HEK293 (cell line): Measurements from ENCODE around the gene SRSF2.

Source experiments
- CTCF ChIA-PET: fragments of 350-600 bp; formaldehyde crosslinking; extraction: SDS; loops from one replicate; lab custom pipeline; 2021; ENCODE audit warnings: antibody characterized with exemption; lab: Yijun Ruan, JAX
- POLR2A ChIA-PET: fragments of 300-600 bp; formaldehyde crosslinking; extraction: SDS; loops from one replicate; lab custom pipeline; 2020; ENCODE audit warnings: antibody characterized with exemption, inconsistent platforms; lab: Yijun Ruan, JAX
- H3K27ac ChIP-seq: fragments of 200-500 bp; sonication (Bioruptor generic); 2 replicates; pipeline ENCODE4 v1.5.1; 2014; ENCODE audit warnings: low read depth, low read length, control low read depth, inconsistent platforms; ENCODE audit errors: extremely low read depth
- H3K36me3 ChIP-seq, 2 experiments: fragments of 200-500 bp in 1 of 2; sonication (Bioruptor generic) in 1 of 2; 1 replicate in 1 of 2; 2 replicates in 1 of 2; pipeline ENCODE4 v1.5.1; 2014 to 2017; ENCODE audit warnings: inconsistent platforms in 2 of 2, low read length in 2 of 2; ENCODE audit not compliant: control insufficient read depth in 2 of 2, insufficient read depth in 1 of 2
- H3K4me1 ChIP-seq: fragments of 200-500 bp; sonication (Bioruptor generic); 2 replicates; pipeline ENCODE4 v1.5.1; 2014; ENCODE audit warnings: mild to moderate bottlenecking, low read length, inconsistent platforms; ENCODE audit not compliant: control insufficient read depth, insufficient read depth
- H3K4me3 ChIP-seq: 2 replicates; pipeline ENCODE4 v1.5.1; 2011; ENCODE audit warnings: low read depth, mild to moderate bottlenecking, control low read depth, low read length, moderate library complexity
- H3K9me3 ChIP-seq: fragments of 200-500 bp; sonication (Bioruptor generic); 2 replicates; pipeline ENCODE4 v1.5.1; 2014; ENCODE audit warnings: low read depth, low read length, inconsistent platforms; ENCODE audit not compliant: control insufficient read depth, insufficient read depth
- BCL11B ChIP-seq: fragments of 450-650 bp; formaldehyde crosslinking; IDR thresholded peaks from 2 replicates; pipeline ENCODE4 v1.5.1; 2016; ENCODE audit warnings: low read depth, missing biosample characterization, missing genetic modification characterization
- GFI1B ChIP-seq: fragments of 450-650 bp; formaldehyde crosslinking; IDR thresholded peaks from 2 replicates; pipeline ENCODE4 v1.5.1; 2016; ENCODE audit warnings: missing biosample characterization, missing genetic modification characterization
- GLI2 ChIP-seq: fragments of 450-650 bp; formaldehyde crosslinking; IDR thresholded peaks from 2 replicates; pipeline ENCODE4; 2017; ENCODE audit warnings: missing biosample characterization, missing genetic modification characterization, low read depth, borderline replicate concordance
- GLIS2 ChIP-seq: fragments of 450-650 bp; formaldehyde crosslinking; IDR thresholded peaks from 2 replicates; pipeline ENCODE4 v1.5.1; 2016; ENCODE audit warnings: missing biosample characterization, missing genetic modification characterization
- INSM2 ChIP-seq: fragments of 450-650 bp; formaldehyde crosslinking; IDR thresholded peaks from 2 replicates; pipeline ENCODE4 v1.5.1; 2016; ENCODE audit warnings: missing biosample characterization, missing genetic modification characterization
- SP2 ChIP-seq: fragments of 450-650 bp; formaldehyde crosslinking; IDR thresholded peaks from 2 replicates; pipeline ENCODE4 v1.5.1; 2016; ENCODE audit warnings: missing biosample characterization, missing genetic modification characterization
- SP7 ChIP-seq: fragments of 450-650 bp; formaldehyde crosslinking; IDR thresholded peaks from 2 replicates; pipeline ENCODE4 v1.5.1; 2016; ENCODE audit warnings: missing biosample characterization, missing genetic modification characterization
- WT1 ChIP-seq: fragments of 450-650 bp; formaldehyde crosslinking; IDR thresholded peaks from 2 replicates; pipeline ENCODE4 v1.5.1; 2016; ENCODE audit warnings: missing biosample characterization, missing genetic modification characterization
- ZBTB1 ChIP-seq: fragments of 450-650 bp; formaldehyde crosslinking; IDR thresholded peaks from 2 replicates; pipeline ENCODE4 v1.5.1; 2016; ENCODE audit warnings: missing biosample characterization, missing genetic modification characterization
- ZBTB44 ChIP-seq: fragments of 450-650 bp; IDR thresholded peaks from 2 replicates; pipeline ENCODE4 v1.5.1; 2018; ENCODE audit warnings: missing biosample characterization, mild to moderate bottlenecking, missing genetic modification characterization
- ZNF133 ChIP-seq: fragments of 450-650 bp; formaldehyde crosslinking; IDR thresholded peaks from 2 replicates; pipeline ENCODE4 v1.5.1; 2016; ENCODE audit warnings: missing biosample characterization, missing genetic modification characterization
- ZNF140 ChIP-seq: fragments of 450-650 bp; formaldehyde crosslinking; IDR thresholded peaks from 2 replicates; pipeline ENCODE4 v1.5.1; 2016; ENCODE audit warnings: missing biosample characterization, missing genetic modification characterization
- ZNF155 ChIP-seq: fragments of 450-650 bp; formaldehyde crosslinking; IDR thresholded peaks from 2 replicates; pipeline ENCODE4 v1.5.1; 2016; ENCODE audit warnings: missing biosample characterization, missing genetic modification characterization
- ZNF274 ChIP-seq, 2 experiments: fragments of 200-500 bp in 1 of 2; fragments of 450-650 bp in 1 of 2; sonication (Bioruptor generic) in 1 of 2; formaldehyde crosslinking in 1 of 2; IDR thresholded peaks; 2 replicates each; pipeline versions ENCODE4 v1.5.1 to v1.6.1; 2014 to 2016; ENCODE audit warnings: borderline replicate concordance in 1 of 2, inconsistent platforms in 1 of 2, low read length in 1 of 2, missing biosample characterization in 1 of 2, missing genetic modification characterization in 1 of 2
- ZNF280D ChIP-seq: fragments of 450-650 bp; formaldehyde crosslinking; IDR thresholded peaks from 2 replicates; pipeline ENCODE4 v1.5.1; 2016; ENCODE audit warnings: missing biosample characterization, missing genetic modification characterization
- ZNF311 ChIP-seq: fragments of 450-650 bp; formaldehyde crosslinking; IDR thresholded peaks from 2 replicates; pipeline ENCODE4 v1.5.1; 2017; ENCODE audit warnings: missing biosample characterization, missing genetic modification characterization, borderline replicate concordance
- ZNF391 ChIP-seq: fragments of 450-650 bp; formaldehyde crosslinking; IDR thresholded peaks from 2 replicates; pipeline ENCODE4 v1.5.1; 2016; ENCODE audit warnings: low read depth, missing biosample characterization, missing genetic modification characterization, borderline replicate concordance
- ZNF488 ChIP-seq: fragments of 450-650 bp; formaldehyde crosslinking; IDR thresholded peaks from 2 replicates; pipeline ENCODE4 v1.5.1; 2016; ENCODE audit warnings: missing biosample characterization, missing genetic modification characterization
- ZNF514 ChIP-seq: fragments of 450-650 bp; formaldehyde crosslinking; IDR thresholded peaks from 2 replicates; pipeline ENCODE4 v1.5.1; 2016; ENCODE audit warnings: missing biosample characterization, missing genetic modification characterization
- ZNF549 ChIP-seq: fragments of 450-650 bp; IDR thresholded peaks from 2 replicates; pipeline ENCODE4 v1.5.1; 2018; ENCODE audit warnings: missing biosample characterization, missing genetic modification characterization, mild to moderate bottlenecking, inconsistent platforms, moderate library complexity
- ZNF558 ChIP-seq: fragments of 450-650 bp; formaldehyde crosslinking; IDR thresholded peaks from 2 replicates; pipeline ENCODE4 v1.5.1; 2016; ENCODE audit warnings: missing biosample characterization, missing genetic modification characterization
- ZNF626 ChIP-seq: fragments of 450-650 bp; sonication (Bioruptor Pico); formaldehyde crosslinking; IDR thresholded peaks from 2 replicates; pipeline ENCODE4 v1.5.1; 2018; ENCODE audit warnings: missing biosample characterization, missing genetic modification characterization, inconsistent platforms
- ZNF704 ChIP-seq: fragments of 450-650 bp; formaldehyde crosslinking; IDR thresholded peaks from 2 replicates; pipeline ENCODE4 v1.5.1; 2016; ENCODE audit warnings: missing biosample characterization, missing genetic modification characterization
- ZNF837 ChIP-seq: fragments of 450-650 bp; formaldehyde crosslinking; IDR thresholded peaks from 2 replicates; pipeline ENCODE4 v1.5.1; 2016; ENCODE audit warnings: missing biosample characterization, missing genetic modification characterization
- ZSCAN5A ChIP-seq: fragments of 450-650 bp; formaldehyde crosslinking; IDR thresholded peaks from 2 replicates; pipeline ENCODE4 v1.5.1; 2016; ENCODE audit warnings: missing biosample characterization, missing genetic modification characterization
- ZXDB ChIP-seq: fragments of 450-650 bp; formaldehyde crosslinking; IDR thresholded peaks from 2 replicates; pipeline ENCODE4 v1.5.1; 2016; ENCODE audit warnings: missing biosample characterization, missing genetic modification characterization

The SRSF2 gene

GRCh38 chr17:76720211-76720610 is 16.9 kb downstream of the SRSF2 start (continued):
- TF ChIP-seq ZNF488 (tag by site-specific recombination): no peak
- TF ChIP-seq ZNF274 (IDR thresholded peaks at IDR 0.05; ENCODE audit: low read length): no peak
- TF ChIP-seq ZNF274 (tag by site-specific recombination; IDR thresholded peaks at IDR 0.05; ENCODE audit: borderline replicate concordance): no peak
- no peak for TF ChIP-seq GLIS2 (tag by site-specific recombination)
- no peak for TF ChIP-seq ZNF704
- TF ChIP-seq ZNF514 (tag by site-specific recombination): no peak
- TF ChIP-seq ZNF391 (tag by site-specific recombination): no peak
- TF ChIP-seq ZNF549 (tag by site-specific recombination): no peak
- no peak for TF ChIP-seq ZNF140 (tag by site-specific recombination)
- no peak for TF ChIP-seq ZNF558 (tag by site-specific recombination)
- TF ChIP-seq WT1 (tag by site-specific recombination): no peak

GRCh38 chr17:76718516-76718915 is 18.6 kb downstream of the SRSF2 start:
- CTCF ChIA-PET: interaction anchor here (0.7 to 9.8 kb wide), 4 partner anchors 32 to 348 kb away, joined by 3 to 175 read pairs (median 4); no protein-coding TSS in a partner anchor
- Histone ChIP-seq H3K9me3 (no peaks in the 10 kb centered on the region), H3K4me3 (no peak overlapping the region), H3K27ac (no peak overlapping the region), H3K36me3 (peaks cover 62 to 91% of the 10 kb centered on the region in 2 experiments), H3K4me1 (peaks cover 24% of the 10 kb centered on the region)
- POLR2A ChIA-PET: interaction anchor here (0.7 to 3.1 kb wide), 4 partner anchors 7 to 36 kb away, joined by 3 to 22 read pairs (median 6); partner anchors contain the start of genes JMJD6 and METTL23
- no peak for TF ChIP-seq GFI1B
- TF ChIP-seq INSM2 (tag by site-specific recombination): no peak
- TF ChIP-seq BCL11B (tag by site-specific recombination): no peak
- no peak for TF ChIP-seq ZXDB (tag by site-specific recombination)
- TF ChIP-seq ZNF133: no peak
- no peak for TF ChIP-seq ZBTB44 (tag by site-specific recombination)
- TF ChIP-seq ZNF155 (tag by site-specific recombination): no peak
- no peak for TF ChIP-seq SP2 (tag by site-specific recombination)
- TF ChIP-seq ZNF311 (tag by site-specific recombination): no peak
- no peak for TF ChIP-seq GLI2 (tag by site-specific recombination)
- no peak for TF ChIP-seq ZNF626 (tag by site-specific recombination)
- TF ChIP-seq ZNF280D (tag by site-specific recombination): no peak
- TF ChIP-seq SP7: no peak
- TF ChIP-seq ZNF837 (tag by site-specific recombination): no peak
- TF ChIP-seq ZBTB1 (tag by site-specific recombination): no peak
- no peak for TF ChIP-seq ZSCAN5A (tag by site-specific recombination)
